GM18517 (cell line): ENCODE results near the gene SCRT2.

ENCODE experiments used
- ATAC-seq: cut with Tn5 transposase; IDR thresholded peaks from one replicate; pipeline ENCODE4 v1.9.1; 2021; ENCODE audit warnings: mild to moderate bottlenecking, moderate library complexity; ENCODE audit not compliant: unreplicated experiment

SCRT2 gene

DNA sequence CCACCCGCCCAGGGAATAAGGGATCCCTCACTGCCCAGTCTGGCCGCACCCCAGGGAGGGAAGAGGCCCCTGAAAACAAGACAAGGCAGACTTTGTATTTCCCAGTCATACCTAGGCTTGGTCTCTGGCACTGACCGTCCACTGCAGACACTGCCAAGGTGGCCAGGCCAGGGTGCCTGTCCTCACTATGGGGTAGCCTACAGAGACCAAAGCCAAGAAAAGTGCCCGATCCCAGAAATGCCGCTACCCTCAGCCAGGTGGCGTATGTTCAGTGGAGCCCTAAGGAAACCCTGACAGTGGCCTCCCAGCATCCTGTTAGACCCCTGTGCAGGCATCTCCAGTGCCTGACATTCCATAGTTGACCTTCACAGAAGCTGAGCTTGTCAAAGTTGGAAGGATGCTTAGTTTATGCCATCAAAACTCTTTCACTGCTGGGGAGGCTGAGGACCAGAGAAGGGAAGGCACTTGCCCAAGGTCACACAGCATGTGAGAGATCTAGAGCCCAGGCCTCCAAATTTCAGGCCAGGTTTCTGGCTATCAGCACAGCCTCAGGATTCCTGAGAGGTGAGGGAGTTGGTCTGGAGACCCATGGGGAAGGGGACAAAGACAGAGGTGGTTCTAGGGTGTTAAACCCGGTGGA, 2.5 kb downstream of the SCRT2 start:
- no peak for ATAC-seq

- ATAC-seq, result no peak
Observed at GRCh38 chr20:671252-672030, 4.2 kb downstream of the SCRT2 start.

DNA sequence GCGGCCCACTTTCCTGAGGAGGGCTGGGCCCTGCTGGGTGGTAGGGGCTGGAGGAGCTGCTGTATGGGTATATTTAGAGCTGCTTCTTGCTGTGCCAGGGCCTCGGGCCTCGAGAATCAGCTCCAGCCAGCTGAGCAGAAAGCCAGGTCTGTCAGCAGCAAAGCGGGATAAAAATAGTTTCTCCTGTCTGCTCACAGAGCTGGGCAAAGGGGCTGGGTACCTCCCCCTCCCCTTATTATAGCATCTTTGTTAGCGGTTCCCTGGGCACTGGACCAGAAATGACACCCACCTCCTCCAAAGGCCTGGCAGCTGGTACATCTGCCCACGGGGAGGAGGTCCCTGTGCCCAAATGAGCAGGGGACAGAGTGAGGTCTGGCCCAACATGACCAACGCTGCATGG, 6.0 kb downstream of the SCRT2 start:
- ATAC-seq, result no peak

DNA sequence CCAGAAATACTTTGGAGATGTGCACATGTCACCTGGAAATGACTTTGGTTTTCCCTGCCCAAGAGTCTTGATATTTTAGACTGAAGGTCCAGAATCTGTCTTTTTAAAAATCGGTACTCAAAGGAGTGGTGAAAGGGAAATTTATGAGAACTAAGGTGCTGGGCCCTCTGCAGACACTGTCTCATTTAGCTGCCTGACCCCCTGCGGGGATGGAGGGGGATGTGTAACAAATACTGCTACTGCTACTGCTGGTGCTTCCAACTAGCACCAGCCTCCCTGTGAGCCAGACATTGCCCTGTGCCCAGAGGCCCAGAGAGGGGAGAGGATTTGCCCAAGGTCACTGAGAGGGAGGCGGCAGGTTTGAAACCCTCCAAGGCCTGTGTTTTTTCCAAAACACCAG, 7.0 kb downstream of the SCRT2 start:
- ATAC-seq, result no peak

GRCh38 chr20:668050-668449, 7.6 kb downstream of the SCRT2 start:
- no peak for ATAC-seq

- no peak for ATAC-seq
Observed at GRCh38 chr20:667351-668034, 8.1 kb downstream of the SCRT2 start.

GRCh38 chr20:666877-667276, 8.7 kb downstream of the SCRT2 start:
- no peak for ATAC-seq

DNA sequence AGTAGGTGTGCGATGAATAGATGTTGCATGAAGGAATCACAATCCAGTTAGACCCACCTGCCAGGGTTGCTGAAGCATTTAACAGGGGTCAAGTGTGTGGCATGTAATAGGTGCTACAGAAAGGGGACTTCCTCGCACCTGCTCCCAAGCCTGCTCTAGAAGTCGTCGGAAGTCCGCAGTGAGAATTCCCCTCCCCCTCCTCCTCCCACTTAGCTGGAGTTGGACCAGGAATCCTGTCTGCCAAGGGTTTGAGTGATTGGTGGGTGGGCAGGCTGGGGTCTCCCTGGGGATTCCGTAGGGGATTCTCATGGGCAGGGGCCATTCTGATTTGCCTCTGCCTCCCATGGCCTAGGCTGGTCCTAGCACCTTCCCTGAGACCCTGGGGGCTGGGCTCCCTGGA, 10.3 kb downstream of the SCRT2 start:
- ATAC-seq, result no peak

- no peak for ATAC-seq
Observed at GRCh38 chr20:664576-664975, 11.0 kb downstream of the SCRT2 start.

DNA sequence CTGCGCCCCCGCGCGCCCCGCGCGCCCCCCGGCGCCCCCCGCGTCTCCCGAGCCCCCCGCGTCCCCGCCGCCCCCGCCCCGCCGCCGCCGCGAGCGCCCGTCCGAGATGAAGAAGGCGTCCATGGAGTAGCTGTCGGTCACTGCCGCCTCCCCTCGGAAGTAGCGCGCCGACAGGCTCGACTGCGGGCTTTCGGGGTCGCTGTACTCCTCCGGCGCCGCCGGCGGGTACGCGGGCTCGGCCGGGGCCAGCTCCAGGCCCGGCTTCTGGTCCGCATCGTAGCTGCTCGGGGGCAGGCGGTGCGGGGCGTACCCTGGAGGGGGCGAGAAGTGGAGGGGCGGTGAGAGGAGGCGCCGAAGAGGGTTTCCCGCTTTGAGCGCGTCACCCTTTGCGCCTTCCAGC, 11.5 kb downstream of the SCRT2 start:
- no peak for ATAC-seq

DNA sequence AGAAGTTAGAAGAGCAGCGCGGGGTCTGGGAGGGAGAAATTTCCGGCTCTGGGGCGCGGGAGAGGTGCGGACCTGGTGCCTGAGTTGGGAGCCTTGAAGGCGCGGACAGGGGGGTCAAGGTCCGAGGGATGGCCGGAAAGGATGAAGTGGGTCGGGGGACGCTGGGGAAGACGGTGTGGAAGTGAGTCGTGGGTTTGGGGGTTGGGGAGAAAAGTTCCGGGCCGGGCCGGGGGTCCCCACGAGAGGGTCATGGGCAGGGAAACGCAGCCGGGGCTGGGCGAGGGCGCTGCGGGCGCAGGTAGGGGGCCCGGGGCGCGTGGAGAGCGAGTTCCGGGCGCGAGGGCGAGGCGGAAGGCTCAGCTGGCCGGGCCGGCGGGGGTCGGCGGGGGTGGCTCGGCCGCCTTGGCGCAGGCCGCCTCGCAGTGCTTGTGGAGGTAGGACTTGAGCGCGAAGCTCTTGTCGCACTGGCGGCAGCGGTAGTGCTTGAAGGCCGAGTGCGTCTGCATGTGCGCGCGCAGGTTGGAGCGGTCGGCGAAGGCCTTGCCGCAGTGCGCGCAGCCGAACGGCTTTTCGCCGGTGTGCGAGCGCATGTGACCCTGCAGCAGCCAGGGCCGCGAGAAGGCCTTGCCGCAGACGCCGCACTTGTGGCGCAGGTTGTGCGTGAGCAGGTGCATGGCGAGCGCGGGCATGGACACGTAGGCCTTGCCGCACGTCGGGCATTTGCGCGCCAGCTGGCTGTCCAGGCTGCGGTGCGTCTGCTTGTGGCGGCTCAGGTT, 12.1 kb downstream of the SCRT2 start:
- ATAC-seq, result no peak

GRCh38 chr20:662277-663192, 13.1 kb downstream of the SCRT2 start:
- ATAC-seq, result no peak

DNA sequence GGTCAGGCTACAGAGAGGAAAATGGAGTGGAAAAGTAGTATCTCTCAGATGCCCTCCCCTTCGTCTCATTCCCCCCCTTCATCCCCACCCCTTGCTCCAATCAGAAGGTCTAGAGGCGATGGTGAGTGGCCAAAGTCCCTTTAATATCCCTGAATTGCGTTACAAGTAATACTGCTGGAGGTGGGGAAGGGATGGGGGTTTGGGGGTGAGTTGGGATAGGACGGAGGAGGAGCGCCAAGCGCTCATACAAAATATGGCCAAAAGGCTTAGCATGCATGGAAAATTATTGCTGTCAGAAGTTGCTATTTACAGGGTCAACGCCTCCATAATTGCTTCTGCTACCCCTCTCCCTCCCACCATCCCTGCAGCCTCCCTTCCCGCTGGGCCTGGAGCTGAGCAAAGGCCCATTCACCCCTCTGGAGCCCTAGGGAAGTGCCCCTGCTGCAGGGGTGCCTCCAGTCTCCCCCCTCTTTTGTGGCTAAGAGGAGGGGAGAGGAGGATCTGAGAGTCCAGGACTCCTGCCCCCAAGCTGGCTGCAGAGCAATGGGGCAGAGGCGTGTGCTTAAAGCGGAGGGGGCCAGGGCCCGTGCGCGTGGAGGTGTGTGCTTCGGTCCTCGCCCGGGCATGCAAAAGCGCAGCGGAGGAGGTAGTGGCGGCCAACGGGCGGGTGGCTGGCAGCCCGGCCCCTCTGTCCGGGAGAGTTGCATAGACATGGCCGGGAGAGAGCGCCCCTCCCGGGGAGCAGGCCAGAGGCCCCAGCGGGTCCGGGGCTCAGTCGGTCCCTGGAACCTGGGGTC, 13.9 kb downstream of the SCRT2 start:
- no peak for ATAC-seq

DNA sequence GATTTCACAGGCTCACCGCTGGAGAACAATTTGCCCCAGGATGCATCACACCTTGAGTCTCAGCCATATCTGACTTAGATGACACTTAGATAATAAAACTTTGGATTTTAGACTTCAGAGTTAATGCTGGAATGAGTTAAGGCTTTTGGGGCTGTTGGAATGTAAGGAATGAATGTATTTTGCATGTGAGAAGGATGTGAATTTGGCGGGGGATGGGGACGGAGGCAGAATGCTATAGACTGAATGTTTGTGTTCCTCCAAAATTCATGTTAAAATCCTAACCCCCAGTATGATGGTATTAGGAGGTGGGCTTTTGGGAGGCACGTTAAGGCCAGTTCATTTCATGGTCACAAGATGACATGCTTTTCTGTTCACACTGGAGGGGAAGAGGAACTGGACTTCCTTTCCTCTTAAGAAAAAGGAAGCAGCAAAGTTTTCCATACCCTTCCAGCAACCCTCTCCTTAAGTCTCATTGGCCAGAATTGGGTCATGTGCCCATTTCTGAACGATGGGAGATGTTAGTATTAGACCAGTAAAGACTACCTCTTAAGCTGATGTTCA, 16.8 kb downstream of the SCRT2 start:
- ATAC-seq, result no peak

DNA sequence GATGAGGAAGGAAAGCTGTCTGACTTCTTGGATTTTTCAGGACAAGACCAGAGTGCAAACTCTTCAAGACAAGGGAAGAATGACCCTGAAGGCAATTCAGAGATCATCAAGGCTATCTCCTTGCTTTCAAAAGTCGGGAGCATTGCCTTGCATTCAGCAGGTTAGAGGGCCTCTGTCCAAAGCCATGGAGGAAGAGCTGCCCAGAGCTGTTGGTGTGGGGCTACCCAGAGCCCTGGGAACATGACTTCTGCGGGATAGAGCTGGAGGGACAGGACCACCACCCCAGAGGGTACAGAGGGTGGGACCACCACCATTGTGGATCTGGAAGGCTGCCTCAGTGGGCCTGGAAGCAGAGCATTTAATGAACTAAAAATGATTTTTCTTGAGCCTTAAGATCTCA, 17.4 kb downstream of the SCRT2 start:
- no peak for ATAC-seq

- no peak for ATAC-seq
Observed at GRCh38 chr20:655726-656624, 19.6 kb downstream of the SCRT2 start.

GRCh38 chr20:654417-654750, 21.2 kb downstream of the SCRT2 start:
- no peak for ATAC-seq
